Tibial artery (tissue), 4 donors: Measurements from ENCODE around the gene MAP2K4.

ENCODE experiments used
- DNase-seq, 2 donors: peaks; one replicate each; pipeline ENCODE4 v3.0.0-alpha.2; 2019
- H3K27ac ChIP-seq, 2 donors: fragments of 200-600 bp; sonication (generic) in 1 of 2; 1 replicate in 1 of 2; 2 replicates in 1 of 2; pipeline ENCODE4 v1.5.1; 2018 to 2019; ENCODE audit warnings: mild to moderate bottlenecking in 1 of 2
- H3K27me3 ChIP-seq, 2 donors: fragments of 200-600 bp; sonication (generic) in 1 of 2; one replicate each; pipeline versions ENCODE4 v1.5.1 to v1.6.0; 2016 to 2019
- H3K36me3 ChIP-seq, 3 donors: fragments of 200-600 bp; sonication (generic) in 2 of 3; one replicate each; pipeline ENCODE4 v1.5.1; 2016 to 2019; ENCODE audit warnings: mild to moderate bottlenecking in 2 of 3
- H3K4me1 ChIP-seq, 4 donors: fragments of 200-600 bp; sonication (generic) in 2 of 4; 1 replicate in 3 of 4; 2 replicates in 1 of 4; pipeline ENCODE4 v1.5.1; 2016 to 2019
- H3K4me3 ChIP-seq, 2 donors: fragments of 200-600 bp; sonication (generic) in 1 of 2; 1 replicate in 1 of 2; 2 replicates in 1 of 2; pipeline ENCODE4 v1.5.1; 2018 to 2019; ENCODE audit warnings: mild to moderate bottlenecking in 2 of 2
- H3K9me3 ChIP-seq, 3 donors: fragments of 200-600 bp; sonication (generic) in 1 of 3; one replicate each; pipeline ENCODE4 v1.5.1; 2016 to 2019
- intact Hi-C: fragments of 100-400 bp; cut with DNase I; formaldehyde crosslinking; loops from one replicate; pipeline ENCODE4 v1.15.0; 2023; ENCODE audit warnings: low total_unique reads
- TF ChIP-seq, protein P1 (sequence below), 2 experiments: fragments of 200-600 bp in 1 of 2; fragments of 450-650 bp in 1 of 2; IDR thresholded peaks; one replicate each; pipeline ENCODE4 v1.5.1; 2017 to 2019; ENCODE audit warnings: antibody characterized with exemption in 2 of 2, mild to moderate bottlenecking in 1 of 2, moderate library complexity in 1 of 2

MAP2K4 gene

DNA sequence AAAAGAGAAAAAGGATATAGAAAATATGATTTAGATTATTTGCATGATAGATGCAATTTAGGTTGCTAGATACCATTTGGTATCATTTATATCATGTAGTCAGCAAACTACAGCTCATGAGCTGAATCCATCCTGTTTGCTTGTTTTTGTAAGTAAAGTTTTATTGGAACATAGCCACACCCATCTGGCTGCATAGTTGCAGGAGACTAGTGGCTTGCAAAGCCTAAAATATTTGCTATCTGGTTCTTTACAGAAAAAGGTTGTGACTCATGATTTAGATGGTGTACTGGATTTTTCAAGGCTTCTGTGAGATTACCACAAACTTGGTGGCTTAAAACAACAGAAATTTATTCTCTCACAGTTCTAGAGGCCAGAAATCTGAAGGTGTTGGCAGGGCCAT, 49.9 kb downstream of the MAP2K4 start:
- TF ChIP-seq, protein P1, sequence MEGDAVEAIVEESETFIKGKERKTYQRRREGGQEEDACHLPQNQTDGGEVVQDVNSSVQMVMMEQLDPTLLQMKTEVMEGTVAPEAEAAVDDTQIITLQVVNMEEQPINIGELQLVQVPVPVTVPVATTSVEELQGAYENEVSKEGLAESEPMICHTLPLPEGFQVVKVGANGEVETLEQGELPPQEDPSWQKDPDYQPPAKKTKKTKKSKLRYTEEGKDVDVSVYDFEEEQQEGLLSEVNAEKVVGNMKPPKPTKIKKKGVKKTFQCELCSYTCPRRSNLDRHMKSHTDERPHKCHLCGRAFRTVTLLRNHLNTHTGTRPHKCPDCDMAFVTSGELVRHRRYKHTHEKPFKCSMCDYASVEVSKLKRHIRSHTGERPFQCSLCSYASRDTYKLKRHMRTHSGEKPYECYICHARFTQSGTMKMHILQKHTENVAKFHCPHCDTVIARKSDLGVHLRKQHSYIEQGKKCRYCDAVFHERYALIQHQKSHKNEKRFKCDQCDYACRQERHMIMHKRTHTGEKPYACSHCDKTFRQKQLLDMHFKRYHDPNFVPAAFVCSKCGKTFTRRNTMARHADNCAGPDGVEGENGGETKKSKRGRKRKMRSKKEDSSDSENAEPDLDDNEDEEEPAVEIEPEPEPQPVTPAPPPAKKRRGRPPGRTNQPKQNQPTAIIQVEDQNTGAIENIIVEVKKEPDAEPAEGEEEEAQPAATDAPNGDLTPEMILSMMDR (IDR thresholded peaks at IDR 0.05) = no peak
- intact Hi-C loops = no loop called here
- no peak overlapping the region for H3K4me3 ChIP-seq
- H3K36me3 ChIP-seq = peaks cover 0 to 5% (median 5%) of the 10 kb centered on the region in 3 donors
- H3K27ac ChIP-seq = no peak overlapping the region
- H3K27me3 ChIP-seq = no peaks in the 10 kb centered on the region
- no peaks in the 10 kb centered on the region for H3K4me1 ChIP-seq
- H3K9me3 ChIP-seq = no peaks in the 10 kb centered on the region
- no peak for DNase-seq

DNA sequence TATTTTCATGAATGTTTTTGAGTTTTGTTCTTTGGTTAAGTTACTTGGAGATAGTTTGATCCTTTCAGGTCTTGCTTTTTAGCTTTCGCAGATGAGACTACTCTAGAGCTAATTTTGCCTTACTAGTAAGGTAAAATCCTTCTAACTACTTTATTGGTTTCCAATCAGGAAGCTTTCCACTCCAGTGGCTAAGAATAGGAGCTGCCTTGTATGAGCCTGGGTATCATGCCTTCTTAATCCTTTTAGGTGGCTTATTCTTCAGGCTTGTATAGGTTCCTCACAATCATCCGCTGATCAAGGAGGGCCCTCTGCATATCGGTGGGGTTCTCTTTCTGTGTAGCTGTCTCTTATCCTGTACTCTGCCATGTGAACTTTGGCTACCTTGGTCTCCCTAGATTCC, 53.7 kb downstream of the MAP2K4 start:
- Histone ChIP-seq H3K4me3 (no peak overlapping the region), H3K4me1 (peaks cover 0 to 11% (median 4%) of the 10 kb centered on the region in 4 donors), H3K36me3 (peaks cover 0 to 12% (median 7%) of the 10 kb centered on the region in 3 donors), H3K9me3 (no peaks in the 10 kb centered on the region), H3K27me3 (no peaks in the 10 kb centered on the region), H3K27ac (no peak overlapping the region)
- intact Hi-C loops = no loop called here
- no peak for DNase-seq
- TF ChIP-seq, protein P1 (IDR thresholded peaks at IDR 0.05) = no peak

DNA sequence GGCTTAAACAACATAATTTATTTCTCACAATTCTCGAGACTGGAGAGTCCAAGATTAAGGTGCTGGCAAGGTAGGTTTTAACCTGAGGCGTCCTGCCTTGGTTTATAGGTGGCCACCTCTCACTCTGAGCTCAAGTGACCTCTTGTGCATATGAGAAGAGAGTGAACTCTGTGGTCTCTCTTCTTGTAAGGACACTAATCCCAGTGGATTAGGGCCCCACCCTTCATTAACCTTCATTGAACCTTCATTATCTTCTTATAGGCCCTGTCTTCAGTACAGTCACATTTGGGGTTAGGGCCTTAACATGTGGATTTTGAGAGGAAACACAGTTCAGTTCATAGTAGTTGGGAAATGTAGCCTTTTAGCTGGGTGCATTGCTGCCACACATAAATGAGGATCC, 57.1 kb downstream of the MAP2K4 start:
- no peak for DNase-seq
- TF ChIP-seq, protein P1 (IDR thresholded peaks at IDR 0.05) = no peak
- no peaks in the 10 kb centered on the region for H3K27me3 ChIP-seq
- no peaks in the 10 kb centered on the region for H3K9me3 ChIP-seq
- no peak overlapping the region for H3K4me3 ChIP-seq
- no peak overlapping the region for H3K27ac ChIP-seq
- intact Hi-C loops = no loop called here
- H3K36me3 ChIP-seq = peaks cover 0 to 19% (median 13%) of the 10 kb centered on the region in 3 donors
- peaks cover 0 to 11% (median 4%) of the 10 kb centered on the region in 4 donors for H3K4me1 ChIP-seq

DNA sequence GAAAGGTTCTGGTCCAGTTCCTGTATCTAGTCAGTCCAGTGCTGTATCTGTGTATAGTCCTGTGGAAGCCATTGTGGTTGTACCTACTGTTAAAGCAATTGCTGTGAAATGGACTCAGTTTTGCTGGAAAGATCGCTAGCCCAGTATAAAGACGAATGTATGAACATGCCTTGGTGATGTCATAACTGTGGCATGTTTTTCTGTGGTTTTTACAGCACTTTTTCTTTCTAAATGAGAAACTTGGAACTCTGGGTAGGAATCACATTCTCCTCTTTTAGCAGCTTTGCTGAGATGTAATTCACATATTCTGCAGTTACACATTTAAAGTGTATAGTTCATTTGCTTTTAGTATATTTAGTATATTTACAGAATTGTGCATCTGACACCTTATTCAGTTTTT, 58.1 kb downstream of the MAP2K4 start:
- Histone ChIP-seq H3K27ac (no peak overlapping the region), H3K4me1 (peaks cover 0 to 11% (median 4%) of the 10 kb centered on the region in 4 donors), H3K9me3 (no peaks in the 10 kb centered on the region), H3K36me3 (peaks cover 0 to 22% (median 19%) of the 10 kb centered on the region in 3 donors), H3K4me3 (no peak overlapping the region), H3K27me3 (no peaks in the 10 kb centered on the region)
- intact Hi-C loops = no loop called here
- TF ChIP-seq, protein P1 (IDR thresholded peaks at IDR 0.05) = no peak
- no peak for DNase-seq

DNA sequence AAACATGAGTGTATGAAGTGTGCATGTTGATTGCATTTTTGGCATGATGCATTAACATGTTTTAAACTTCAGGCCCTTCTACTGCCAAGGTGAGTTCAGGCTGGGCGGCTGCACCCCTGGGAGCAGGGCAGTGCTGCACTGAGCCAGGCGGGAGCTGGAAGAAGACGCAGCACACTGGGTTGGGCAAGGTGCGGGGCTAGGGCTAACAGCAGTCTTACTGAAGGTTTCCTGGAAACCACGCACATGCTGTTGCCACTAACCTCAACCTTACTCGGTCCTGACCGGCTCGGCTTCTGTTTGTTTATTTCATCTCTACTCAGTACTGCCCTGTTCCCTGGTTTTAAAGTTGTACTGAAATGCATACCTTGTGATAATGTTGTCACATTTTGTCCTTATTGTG, 61.0 kb downstream of the MAP2K4 start:
- DNase-seq = no peak
- peaks cover 0 to 11% (median 4%) of the 10 kb centered on the region in 4 donors for H3K4me1 ChIP-seq

More for the DNA sequence above, 61.0 kb downstream of the MAP2K4 start:
- no peak overlapping the region for H3K27ac ChIP-seq
- peaks cover 0 to 22% (median 19%) of the 10 kb centered on the region in 3 donors for H3K36me3 ChIP-seq
- no peaks in the 10 kb centered on the region for H3K9me3 ChIP-seq
- intact Hi-C loops = no loop called here
- H3K4me3 ChIP-seq = no peak overlapping the region
- TF ChIP-seq, protein P1 (IDR thresholded peaks at IDR 0.05) = no peak
- no peaks in the 10 kb centered on the region for H3K27me3 ChIP-seq
